OCI-LY7 (cell line): ENCODE measurements around the gene AKAP11.

Source experiments
- EZH2phosphoT487 ChIP-seq: fragments of 200-600 bp; sonication (generic); IDR thresholded peaks from 2 replicates; pipeline ENCODE4 v1.6.1; 2018; ENCODE audit warnings: low read depth, borderline replicate concordance, mild to moderate bottlenecking, mixed run types, antibody characterized with exemption, low read length, moderate library complexity, mixed read lengths
- TF ChIP-seq, protein P1 (sequence below): fragments of 200-600 bp; sonication (generic); conservative IDR thresholded peaks from 2 replicates; pipeline ENCODE4 v1.5.1; 2014; ENCODE audit warnings: mild to moderate bottlenecking, antibody characterized with exemption, low read length, moderate library complexity, mixed read lengths

DNA sequence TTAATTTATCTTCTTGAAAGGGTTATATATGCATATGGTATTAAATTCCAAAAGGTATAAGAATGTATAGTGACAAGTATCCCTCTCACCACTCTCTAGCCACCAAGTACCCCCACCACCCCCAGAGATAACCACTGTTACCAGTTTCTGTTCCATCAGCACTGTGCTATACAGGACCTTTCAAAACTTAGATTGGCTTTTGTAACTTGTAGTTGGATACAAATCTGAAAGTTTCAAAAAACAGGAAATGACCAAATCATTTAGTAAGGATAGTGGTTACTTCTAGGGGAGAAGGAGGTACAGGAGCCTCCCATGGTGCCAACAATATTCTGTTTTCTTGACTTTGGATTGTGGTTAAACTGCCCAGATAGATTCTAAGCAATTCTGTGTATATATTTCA lies 56.7 kb downstream of the AKAP11 start:
- TF ChIP-seq, protein P1, sequence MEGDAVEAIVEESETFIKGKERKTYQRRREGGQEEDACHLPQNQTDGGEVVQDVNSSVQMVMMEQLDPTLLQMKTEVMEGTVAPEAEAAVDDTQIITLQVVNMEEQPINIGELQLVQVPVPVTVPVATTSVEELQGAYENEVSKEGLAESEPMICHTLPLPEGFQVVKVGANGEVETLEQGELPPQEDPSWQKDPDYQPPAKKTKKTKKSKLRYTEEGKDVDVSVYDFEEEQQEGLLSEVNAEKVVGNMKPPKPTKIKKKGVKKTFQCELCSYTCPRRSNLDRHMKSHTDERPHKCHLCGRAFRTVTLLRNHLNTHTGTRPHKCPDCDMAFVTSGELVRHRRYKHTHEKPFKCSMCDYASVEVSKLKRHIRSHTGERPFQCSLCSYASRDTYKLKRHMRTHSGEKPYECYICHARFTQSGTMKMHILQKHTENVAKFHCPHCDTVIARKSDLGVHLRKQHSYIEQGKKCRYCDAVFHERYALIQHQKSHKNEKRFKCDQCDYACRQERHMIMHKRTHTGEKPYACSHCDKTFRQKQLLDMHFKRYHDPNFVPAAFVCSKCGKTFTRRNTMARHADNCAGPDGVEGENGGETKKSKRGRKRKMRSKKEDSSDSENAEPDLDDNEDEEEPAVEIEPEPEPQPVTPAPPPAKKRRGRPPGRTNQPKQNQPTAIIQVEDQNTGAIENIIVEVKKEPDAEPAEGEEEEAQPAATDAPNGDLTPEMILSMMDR = no peak
- no peak for TF ChIP-seq EZH2phosphoT487
